ENCODE data around the gene NTS.
A peak's percentile ranks its signal among the peaks of the same experiment; 100 is the strongest.

The NTS gene

DNA sequence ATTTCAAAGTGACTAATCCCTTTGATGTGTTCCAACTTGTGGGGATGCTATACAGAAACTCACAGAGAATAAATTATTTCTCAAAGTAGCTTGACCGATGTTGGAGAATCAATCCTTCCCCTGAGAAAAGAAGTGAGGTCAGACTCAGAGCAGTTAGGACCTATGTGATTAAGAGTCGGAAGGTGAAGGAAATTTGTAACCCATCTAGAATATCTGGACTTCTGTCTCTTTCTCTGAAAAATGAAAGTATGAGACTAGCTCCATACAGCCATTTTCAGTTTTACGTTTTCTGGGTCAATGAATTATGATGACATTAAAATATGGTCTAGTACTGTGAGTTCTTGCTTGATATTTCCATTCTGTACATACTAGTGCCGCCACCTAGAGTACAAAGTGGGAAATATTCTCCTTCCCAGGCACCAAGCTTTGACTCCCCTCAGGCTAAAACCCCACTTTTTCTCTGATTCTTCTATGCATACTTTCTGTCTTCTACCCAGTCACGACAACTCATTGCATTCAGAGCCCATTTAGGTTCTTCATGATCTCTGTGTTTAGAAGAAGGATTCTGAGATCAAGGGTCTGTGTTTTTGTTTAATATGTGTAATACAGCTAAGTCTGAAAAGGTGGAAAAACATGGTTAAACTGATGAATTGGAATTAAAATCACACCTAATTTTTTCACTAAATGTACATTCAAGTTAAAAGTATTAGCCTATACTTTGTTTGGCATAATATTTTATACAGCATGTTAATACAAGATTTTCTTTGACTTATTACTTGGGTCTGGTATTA is 6.9 kb upstream of the NTS start:
- ATAC-seq (replicated peaks) (peak; percentile 68 to 82), DNase-seq (no peak)
- Mint-ChIP-seq H3K27me3 (peaks cover 0 to 5% of the 10 kb centered on the region in 2 donors), H3K36me3 (no peaks in the 10 kb centered on the region), H3K4me1 (no peaks in the 10 kb centered on the region), H3K27ac (no peak overlapping the region), H3K9me3 (no peaks in the 10 kb centered on the region), H3K4me3 (no peak overlapping the region)

DNA sequence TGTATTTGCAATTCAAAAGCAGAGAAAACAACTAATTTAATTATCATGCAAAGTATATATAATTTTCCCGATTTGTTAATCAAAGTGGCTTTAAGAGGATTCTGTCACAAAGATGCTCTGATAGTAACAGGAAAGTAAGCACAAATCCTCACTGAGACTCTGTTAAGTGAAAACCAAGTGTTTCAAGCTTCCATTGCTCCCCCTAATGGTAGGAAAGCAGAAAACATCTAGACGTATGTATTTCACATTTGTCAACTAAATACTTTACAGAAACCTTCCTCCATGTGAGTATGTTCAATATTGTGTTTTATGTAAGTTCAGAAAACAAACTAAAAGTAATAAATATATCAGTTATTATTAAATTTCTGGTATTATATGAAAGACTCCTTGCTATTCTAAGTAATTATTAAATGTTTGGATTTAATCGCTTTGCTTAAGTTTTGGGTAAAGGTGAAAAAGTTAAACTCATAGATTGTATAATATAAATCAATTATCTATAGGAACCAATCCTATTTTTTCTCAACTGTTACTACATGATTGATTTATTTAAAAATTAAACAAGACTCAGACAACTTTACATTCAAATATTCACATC is 1.5 kb upstream of the NTS start:
- DNase-seq (no peak), ATAC-seq (replicated peaks) (peak; percentile 48 to 57)
- H3K36me3 Mint-ChIP-seq, result no peaks in the 10 kb centered on the region
- H3K4me3 Mint-ChIP-seq, result no peak overlapping the region
- H3K4me1 Mint-ChIP-seq, result peaks cover 0 to 9% of the 10 kb centered on the region in 2 donors
- no peaks in the 10 kb centered on the region for H3K9me3 Mint-ChIP-seq
- no peak overlapping the region for H3K27ac Mint-ChIP-seq
- no peaks in the 10 kb centered on the region for H3K27me3 Mint-ChIP-seq

DNA sequence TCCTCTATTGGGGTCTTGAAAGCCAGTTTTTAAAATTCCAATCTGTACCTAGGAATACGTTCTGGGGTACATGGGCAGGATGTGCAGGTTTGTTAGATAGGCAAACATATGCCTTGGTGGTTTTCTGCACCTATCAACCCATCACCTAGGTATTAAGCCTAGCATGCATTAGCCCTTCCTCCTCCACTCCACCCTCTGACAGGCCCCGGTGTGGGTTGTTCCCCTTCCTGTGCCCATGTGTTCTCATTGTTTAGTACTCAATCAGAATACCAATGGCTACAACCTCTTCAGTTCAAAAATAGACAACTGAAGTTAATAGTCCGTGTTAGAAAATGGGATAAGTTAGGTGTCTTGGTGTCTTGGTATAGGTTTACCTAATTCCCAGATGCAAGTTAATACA is 3.4 kb downstream of the NTS start:
- Mint-ChIP-seq H3K27me3 (no peaks in the 10 kb centered on the region), H3K9me3 (no peaks in the 10 kb centered on the region), H3K36me3 (no peaks in the 10 kb centered on the region), H3K4me1 (peaks cover 0 to 9% of the 10 kb centered on the region in 2 donors), H3K4me3 (no peak overlapping the region), H3K27ac (no peak overlapping the region)
- no peak for DNase-seq
- ATAC-seq (replicated peaks), result no peak

DNA sequence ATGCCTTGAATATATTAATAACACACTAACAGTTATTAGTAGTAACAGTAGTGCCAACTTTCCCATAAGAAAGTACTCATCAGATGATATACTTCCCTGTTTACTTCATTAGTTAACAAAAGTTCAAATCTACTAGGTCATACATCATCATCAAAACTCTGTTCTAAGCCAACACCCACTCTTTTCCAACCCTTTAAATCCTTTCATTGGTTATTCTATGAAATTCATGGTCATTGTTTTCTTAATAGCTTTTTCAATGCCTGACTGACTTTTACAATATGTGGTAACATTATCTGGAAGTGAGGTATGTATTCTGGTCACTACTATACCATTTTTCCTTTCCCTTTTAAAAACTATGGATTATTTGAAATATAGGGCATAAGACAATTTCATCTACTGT is 9.7 kb downstream of the NTS start:
- H3K36me3 Mint-ChIP-seq, result no peaks in the 10 kb centered on the region
- no peak overlapping the region for H3K27ac Mint-ChIP-seq
- no peaks in the 10 kb centered on the region for H3K9me3 Mint-ChIP-seq
- H3K4me3 Mint-ChIP-seq, result no peak overlapping the region
- H3K27me3 Mint-ChIP-seq, result peaks cover 7 to 18% of the 10 kb centered on the region in 2 donors
- H3K4me1 Mint-ChIP-seq, result no peaks in the 10 kb centered on the region
- no peak for ATAC-seq (replicated peaks)
- DNase-seq, result no peak

DNA sequence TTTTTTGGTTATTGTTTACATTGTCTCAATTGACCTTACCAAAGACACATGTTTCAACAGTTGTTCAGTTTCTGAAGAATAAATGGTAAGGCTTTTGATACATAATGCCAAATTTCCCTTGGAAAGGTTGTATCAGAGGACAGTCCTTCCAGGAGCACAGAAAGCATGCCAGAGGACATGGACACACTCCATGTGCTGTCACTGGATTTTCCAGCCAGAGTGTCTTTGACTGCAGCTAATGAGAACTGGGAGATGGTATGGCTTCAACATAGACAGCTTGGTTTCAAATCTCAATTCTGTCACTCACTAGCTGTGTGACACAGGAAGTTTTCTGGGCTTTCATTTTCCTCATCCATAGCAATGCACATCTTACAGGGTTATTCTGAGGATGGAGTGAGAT is 20.6 kb downstream of the NTS start:
- Mint-ChIP-seq H3K4me1 (no peaks in the 10 kb centered on the region), H3K4me3 (no peak overlapping the region), H3K9me3 (no peaks in the 10 kb centered on the region), H3K27ac (no peak overlapping the region), H3K27me3 (peaks cover 0 to 4% of the 10 kb centered on the region in 2 donors), H3K36me3 (no peaks in the 10 kb centered on the region)
- ATAC-seq (replicated peaks) (no peak), DNase-seq (no peak)

DNA sequence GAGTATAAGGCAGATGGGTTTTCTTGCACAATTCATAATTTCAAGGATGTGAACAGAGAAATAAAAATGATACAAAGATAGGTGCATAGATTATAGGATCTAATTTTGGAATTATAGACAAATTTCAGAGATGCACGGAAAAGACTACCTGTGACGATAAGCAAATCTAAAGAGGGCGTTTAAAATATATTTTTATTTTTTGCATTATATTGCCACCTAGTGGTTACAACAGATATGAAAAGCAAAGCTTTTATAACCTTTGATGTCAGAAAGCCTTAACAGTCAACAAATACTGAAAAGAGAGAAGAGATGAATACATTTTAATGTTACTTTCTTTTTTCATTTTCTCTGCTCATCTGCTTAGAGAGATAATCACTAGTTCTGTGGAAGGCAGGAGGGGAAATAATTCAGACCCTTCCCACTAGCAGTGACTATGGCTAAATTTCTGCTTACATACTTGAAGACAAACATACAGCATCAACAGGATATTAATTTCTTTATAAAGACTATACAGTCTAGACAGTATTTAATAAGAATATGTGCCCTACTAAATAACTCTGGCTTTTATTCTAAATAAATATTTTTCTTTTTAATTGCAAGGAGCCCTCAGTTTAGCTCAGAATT is 46.3 kb downstream of the NTS start:
- Mint-ChIP-seq H3K9me3 (peaks cover 0 to 2% of the 10 kb centered on the region in 2 donors), H3K27me3 (no peaks in the 10 kb centered on the region), H3K4me3 (no peak overlapping the region), H3K4me1 (no peaks in the 10 kb centered on the region), H3K36me3 (no peaks in the 10 kb centered on the region), H3K27ac (no peak overlapping the region)
- DNase-seq, result no peak
- peak; percentile 42 to 50 for ATAC-seq (replicated peaks)

DNA sequence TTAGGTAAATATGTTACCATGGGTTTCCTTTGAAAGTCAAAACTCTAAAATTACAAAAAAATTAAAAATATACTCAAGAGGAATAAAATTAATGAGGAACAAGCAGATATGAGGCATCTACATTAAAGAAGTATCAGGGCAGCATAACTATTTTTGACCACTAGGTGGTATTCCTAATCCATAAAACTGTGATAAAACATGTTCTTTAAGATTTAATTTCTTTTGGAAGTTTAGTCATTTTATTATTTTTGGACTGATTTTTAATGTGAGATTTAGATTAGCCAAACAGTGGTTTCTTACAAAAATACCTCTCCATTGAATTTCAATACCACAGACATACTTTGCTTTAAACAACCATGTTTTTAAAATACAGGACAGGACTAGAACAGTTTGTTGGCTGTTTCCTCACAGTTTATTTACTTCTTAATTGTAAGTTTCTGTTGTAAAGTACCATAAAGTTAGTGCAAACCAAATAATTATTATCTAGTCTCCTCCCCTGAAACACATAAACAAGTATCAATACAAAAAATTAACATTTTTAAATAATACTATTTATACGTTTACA is 49.8 kb downstream of the NTS start:
- Mint-ChIP-seq H3K4me1 (no peaks in the 10 kb centered on the region), H3K36me3 (no peaks in the 10 kb centered on the region), H3K27me3 (no peaks in the 10 kb centered on the region), H3K9me3 (peaks cover 0 to 3% of the 10 kb centered on the region in 2 donors), H3K27ac (no peak overlapping the region), H3K4me3 (no peak overlapping the region)
- DNase-seq (no peak), ATAC-seq (replicated peaks) (no peak)

DNA sequence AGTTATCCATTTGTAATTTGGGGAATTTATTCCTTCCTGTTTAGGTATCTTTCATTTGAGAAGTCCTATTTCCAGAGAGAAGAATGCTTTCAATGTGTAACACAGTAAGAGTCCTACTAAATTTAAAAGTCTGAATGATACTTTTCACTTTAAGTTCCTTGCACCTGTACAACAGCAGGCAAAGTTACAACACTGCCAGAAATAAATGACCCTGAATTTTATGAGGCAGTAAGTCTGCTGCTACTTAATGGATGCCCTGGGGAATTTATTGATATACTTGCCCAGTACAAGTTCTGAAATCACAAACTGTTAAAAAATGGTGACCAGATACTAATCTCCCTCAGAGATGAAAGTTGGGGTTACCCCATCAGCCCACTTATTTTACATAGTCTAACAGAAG is 53.1 kb downstream of the NTS start:
- Mint-ChIP-seq H3K27me3 (no peaks in the 10 kb centered on the region), H3K9me3 (peaks cover 0 to 3% of the 10 kb centered on the region in 2 donors), H3K36me3 (no peaks in the 10 kb centered on the region), H3K27ac (no peak overlapping the region), H3K4me3 (no peak overlapping the region), H3K4me1 (no peaks in the 10 kb centered on the region)
- no peak for DNase-seq
- no peak for ATAC-seq (replicated peaks)
